GM19395 (cell line): ENCODE measurements around the gene XRN1.

ENCODE experiments used
- ATAC-seq: cut with Tn5 transposase; IDR thresholded peaks from one replicate; pipeline ENCODE4 v1.9.1; 2021; ENCODE audit warnings: mild to moderate bottlenecking, moderate library complexity; ENCODE audit not compliant: unreplicated experiment

XRN1 gene

DNA sequence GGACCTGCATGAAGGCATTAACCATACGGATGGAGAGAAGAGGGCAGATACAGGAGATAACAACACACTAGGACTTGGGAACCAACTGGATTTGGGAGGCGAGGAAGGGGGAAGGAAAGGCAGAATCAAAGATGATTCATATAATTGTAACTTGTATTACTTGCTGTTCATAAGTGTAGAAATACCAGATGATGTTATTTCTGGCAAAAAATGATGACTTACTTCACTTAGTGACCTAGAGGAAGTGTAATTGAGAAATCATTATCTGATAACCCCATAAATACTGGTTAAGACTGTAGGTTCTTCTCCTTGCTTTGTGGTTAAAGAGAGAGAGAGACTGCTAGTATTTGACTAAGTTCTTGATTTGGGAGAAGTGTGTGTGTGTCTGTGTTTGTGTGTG, 172.0 kb downstream of the XRN1 start:
- no peak for ATAC-seq

GRCh38 chr3:142274908-142275307, 172.9 kb downstream of the XRN1 start:
- ATAC-seq = no peak

- ATAC-seq = no peak
Measured at GRCh38 chr3:142273501-142273900, 174.3 kb downstream of the XRN1 start.

- no peak for ATAC-seq
Measured at GRCh38 chr3:142272200-142272891, 175.5 kb downstream of the XRN1 start.

GRCh38 chr3:142270407-142270806, 177.4 kb downstream of the XRN1 start:
- ATAC-seq = no peak

GRCh38 chr3:142269767-142270166, 178.1 kb downstream of the XRN1 start:
- no peak for ATAC-seq

DNA sequence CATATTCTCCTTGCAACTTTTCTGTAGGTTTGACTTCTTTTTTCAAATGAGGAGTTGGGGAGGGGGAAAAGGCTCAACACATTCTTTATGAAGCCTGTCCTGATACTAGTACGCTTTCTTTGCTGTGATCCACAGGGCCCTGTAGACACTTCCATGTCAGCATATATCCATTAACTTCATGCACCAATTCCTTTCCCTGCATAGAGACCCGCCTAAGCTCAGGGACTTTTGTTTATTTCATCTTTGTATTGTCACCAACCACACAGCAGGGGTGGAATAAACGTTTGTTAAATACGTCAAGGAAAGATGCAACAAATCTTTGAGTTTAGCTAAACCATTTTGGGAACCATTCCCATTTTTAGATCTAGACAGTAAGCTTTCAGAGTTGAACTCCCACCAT, 179.4 kb downstream of the XRN1 start:
- no peak for ATAC-seq

DNA sequence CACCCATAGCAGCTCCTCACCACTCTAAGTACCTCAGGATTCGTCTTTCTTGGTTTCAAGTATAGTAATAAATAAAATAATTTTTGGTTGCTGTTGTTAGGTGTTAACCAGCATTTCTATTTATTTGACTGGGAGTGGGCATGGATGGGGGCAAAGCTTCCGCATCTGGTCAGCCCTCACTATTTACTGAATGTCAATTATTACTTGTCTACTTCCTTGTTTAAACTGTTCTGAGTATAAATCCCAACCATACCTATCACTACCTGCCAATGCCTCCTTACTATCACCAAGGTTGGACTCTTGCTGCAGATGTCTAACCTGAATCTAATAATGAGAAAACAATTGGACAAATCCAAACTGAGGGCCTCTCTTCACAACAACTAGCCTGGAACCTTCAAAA, 180.6 kb downstream of the XRN1 start:
- no peak for ATAC-seq

GRCh38 chr3:142263112-142263511, 184.7 kb downstream of the XRN1 start:
- no peak for ATAC-seq

- no peak for ATAC-seq
Measured at GRCh38 chr3:142259359-142259758, 188.5 kb downstream of the XRN1 start.

GRCh38 chr3:142256712-142257333, 191.0 kb downstream of the XRN1 start:
- no peak for ATAC-seq
